Activated CD4-positive, alpha-beta T cell treated with anti-CD3 and anti-CD28 coated beads for 48 hours (primary cell): ENCODE results near the gene RPL9.
"Not testable (repeated sequence)": the region's sequence is repeated elsewhere in the genome, so short reads cannot be mapped to it uniquely, and the experiment has no call there.

Experiments
- DNase-seq: peaks from one replicate; pipeline ENCODE4 v3.0.0-alpha.2; 2020

The RPL9 gene

DNA sequence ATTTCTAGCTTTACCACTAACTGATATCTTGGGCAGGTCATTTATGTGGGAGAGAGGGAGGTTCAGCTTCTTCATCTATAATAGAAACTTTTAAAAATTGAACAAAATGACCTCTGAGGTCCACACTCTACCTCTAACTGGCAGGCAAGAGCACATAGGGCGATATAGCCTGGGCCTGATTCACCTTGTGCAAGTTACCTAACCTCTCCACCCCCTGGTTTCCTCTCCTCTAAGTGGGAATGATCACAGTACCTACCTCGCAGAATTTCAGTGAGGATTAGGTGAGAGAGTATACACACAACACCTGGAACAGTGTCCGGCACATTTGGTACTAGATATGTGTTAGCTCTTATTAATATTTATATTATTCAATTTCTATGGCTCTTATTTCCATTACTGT, 36.5 kb downstream of the RPL9 start:
- DNase-seq: no peak

DNA sequence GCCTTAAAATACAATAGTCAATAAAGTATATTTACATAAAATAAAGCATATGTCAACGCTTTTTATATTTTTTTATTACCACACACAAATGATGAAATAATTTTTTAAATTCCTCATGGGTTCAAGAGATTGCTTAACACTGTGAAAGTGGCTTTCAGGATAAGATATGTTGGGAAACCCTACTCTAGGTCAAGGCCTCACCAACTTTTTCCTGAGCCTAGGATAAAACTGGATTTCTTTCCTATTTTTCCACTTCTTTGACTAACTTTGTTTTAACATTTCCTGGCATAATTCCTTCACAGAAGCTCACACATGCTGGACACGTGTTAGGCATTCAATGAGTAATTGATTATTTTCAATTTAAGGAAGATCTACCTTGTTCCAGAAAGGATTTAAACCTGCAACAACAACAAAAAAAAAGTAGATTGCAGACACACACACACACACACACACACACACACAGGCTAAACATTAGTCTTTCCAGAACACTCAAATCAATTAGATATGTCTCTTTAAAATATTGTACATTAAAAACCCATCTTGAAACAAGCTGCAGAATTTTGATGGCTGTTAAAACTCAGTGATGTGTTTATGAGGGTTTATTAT, 42.9 kb downstream of the RPL9 start:
- no peak for DNase-seq

DNA sequence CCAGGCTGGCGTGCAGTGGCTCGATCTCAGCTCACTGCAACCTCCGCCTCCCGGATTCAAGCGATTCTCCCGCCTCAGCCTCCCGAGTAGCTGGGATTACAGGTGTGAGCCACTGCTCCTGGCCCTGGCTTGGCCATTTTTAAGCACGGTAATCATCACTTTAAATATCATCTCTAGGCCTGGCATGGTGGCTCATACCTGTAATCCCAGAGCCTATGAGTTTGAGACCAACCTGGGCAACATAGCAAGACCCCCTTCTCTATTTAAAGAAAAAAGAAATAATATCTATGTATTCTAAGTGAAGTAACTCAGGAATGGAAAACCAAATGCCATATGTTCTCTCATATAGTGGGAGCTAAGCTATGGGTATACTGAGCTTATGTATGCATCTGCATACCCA, 47.2 kb downstream of the RPL9 start:
- not testable (repeated sequence) for DNase-seq

DNA sequence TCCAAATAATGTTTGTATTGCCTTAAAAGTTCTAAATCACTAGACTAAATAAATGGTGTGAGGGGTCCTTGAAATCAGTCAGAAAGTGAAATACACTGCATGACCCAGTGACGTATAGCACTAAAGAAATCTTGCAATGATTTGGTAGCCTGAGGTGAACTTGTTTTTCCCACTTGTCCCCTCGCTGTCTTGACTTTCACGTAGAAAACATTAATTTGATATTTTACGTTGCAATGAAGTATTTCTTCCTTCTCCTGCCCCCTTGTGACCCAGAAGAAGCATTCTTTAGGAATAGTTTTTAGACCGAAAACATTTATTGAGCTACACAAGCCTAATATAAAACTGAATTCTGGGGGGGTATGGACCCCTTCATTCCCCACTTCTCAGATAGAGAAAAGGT, 48.3 kb downstream of the RPL9 start:
- no peak for DNase-seq

DNA sequence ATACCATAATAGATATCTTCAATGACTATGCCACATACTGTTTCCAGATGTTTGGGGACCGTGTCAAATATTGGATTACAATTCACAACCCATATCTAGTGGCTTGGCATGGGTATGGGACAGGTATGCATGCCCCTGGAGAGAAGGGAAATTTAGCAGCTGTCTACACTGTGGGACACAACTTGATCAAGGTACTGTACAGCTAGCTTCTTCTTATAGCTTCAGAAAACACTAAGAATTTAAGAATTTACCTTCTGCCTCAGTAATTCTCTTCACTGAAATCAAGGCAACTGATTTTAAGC, 51.2 kb downstream of the RPL9 start:
- DNase-seq: no peak

- DNase-seq: no peak
Measured at GRCh38 chr4:39406763-39407583, 51.7 kb downstream of the RPL9 start, which contains the start of gene KLB. Gene KLB, plus strand, starts transcription at chr4:39406930. Its CDS starts 20 bp downstream, at chr4:39406950.
